GM21515 (cell line): ENCODE measurements around the gene MRPS15.
"Not testable (repeated sequence)": the region's sequence is repeated elsewhere in the genome, so short reads cannot be mapped to it uniquely, and the experiment has no call there.

ENCODE experiments used
- ATAC-seq: cut with Tn5 transposase; IDR thresholded peaks from one replicate; pipeline ENCODE4 v1.9.1; 2021; ENCODE audit not compliant: unreplicated experiment

MRPS15 gene

DNA sequence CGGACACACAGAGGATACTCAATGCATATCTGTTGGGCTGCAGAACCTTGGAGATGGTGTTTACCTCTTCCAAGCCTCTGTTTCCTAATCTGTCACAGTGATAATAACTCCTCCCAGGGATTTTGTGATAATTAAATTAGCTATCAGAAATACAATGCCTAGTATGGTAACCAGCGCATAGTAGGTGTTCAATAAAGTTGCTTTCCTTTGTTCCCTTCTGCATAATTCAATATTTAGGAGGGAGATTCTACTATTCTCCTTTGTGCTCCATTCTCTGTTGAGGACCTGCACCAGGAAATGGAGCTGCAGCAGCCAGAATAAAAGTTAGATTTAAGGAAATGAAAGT lies 21.9 kb upstream of the MRPS15 start:
- ATAC-seq = no peak

DNA sequence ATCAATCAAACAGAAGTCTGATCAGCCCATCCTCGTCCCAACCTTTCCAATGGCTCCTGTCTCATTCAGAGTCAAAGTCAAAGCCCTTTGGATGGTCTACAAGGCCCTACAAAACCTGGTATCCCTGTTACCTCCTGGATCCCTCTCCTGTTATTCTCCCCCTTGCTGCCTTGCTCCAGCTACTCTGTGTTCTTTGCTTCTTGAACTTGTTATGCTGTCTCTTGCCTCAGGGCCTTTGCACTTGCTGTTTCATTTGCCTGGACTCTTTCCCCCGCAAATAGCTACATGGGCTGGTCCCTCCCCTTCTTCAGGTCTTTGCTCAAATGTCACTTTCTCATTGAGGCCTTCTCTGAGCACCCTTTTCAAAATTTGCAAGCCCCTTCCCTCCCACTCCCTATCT lies 19.9 kb upstream of the MRPS15 start:
- no peak for ATAC-seq

DNA sequence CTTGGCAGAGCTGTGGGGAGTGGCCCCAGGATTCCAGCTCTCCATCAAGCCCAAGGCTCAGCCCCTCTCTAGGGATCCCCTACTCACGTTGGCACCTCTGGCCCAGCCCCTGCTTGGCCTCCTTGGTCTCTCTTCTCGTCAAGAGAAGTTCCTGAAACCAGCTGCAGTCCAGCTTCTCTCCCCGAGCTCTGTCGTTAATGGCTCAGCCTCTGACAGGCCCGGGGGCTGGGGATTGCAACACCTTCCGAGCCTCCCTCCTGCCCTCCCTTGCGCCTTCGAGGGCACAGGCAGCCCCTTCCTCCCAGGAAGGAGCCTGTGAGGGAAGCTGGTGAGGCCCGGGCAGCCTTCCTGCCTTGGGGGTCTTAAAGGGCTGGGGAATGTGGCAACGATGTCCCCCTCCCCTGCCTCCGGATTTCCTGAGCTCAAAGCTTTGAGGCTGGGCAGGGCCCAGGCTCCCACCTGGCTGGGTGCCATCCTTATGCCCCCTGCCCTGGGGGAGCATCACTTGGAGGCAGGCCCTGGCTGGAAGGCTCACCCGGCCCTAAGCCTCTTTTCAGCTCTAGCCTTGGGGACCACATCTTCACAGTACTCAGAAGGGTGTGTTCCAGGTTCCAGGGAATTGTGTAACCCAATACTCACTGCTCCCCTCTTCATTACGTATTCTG lies 18.7 kb upstream of the MRPS15 start, which contains the start of gene CSF3R:
Gene CSF3R, minus strand, starts transcription at position 190 of the 665 bp plus-strand sequence. CDS start 3,417 bp downstream, outside the sequence.
- ATAC-seq = no peak

DNA sequence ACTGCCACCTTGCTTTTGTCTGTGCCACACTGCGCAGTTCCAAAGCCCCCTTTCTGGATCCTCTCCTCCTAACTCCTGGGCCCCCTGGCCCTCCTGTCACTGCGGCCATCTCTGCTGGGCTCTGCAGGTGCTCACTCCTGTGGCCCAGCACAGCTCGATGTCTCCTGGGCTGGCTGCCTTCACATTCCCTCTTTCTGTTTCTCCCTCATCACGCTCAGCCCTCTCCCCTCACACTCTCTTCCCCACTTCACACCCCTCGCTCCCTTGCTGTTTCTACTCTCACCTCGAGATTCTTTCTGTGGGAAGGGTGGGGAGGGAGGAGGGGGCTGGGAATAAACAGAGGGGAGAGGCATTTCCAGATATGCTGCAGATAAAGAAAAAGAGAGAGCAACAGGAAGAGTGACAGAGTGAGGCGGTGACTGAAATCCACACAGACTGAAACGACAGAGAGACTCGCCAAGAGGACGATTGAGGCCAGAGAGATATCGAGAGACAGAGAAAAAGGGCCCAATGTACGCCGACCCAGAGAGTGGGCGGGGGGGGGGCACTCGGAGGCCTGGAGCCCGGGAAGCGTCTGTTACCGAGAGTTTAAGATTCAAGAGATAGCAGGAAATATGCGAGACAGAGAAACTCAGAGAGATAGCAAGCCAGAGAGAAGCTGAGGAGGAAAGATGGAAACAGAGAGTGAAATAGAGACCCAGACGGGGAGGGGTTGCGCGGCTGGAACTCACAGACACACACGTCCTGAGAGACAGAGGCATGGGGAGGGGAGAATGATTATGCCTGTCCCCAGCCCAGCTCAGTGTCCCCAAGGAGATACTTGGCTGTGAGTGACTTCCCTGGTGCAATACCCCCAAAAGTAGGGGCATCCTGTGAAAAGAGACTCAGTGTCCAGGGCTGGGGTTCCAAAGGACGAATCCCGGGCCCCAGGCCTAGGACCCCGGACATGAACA lies 17.9 kb upstream of the MRPS15 start:
- ATAC-seq = no peak

DNA sequence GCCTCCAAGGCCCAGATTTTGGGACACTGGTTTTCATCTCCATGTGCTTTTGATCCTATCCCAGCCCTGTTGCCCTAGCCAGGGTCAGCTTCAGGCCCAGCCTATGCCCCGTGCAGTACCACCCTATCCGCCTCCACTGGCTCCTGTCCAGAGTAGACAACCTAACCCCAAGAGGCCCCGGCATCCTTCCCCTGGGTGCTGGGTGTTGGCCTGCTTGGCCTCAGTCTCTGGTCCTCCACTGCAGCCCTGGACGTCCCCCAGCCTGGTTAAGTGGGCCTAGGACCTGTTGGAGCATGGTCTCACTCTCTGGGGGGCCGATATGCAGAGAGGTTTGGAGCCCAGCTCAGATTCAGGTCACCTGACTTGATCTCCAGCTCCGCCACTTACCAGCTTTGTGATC lies 16.9 kb upstream of the MRPS15 start:
- ATAC-seq = no peak

DNA sequence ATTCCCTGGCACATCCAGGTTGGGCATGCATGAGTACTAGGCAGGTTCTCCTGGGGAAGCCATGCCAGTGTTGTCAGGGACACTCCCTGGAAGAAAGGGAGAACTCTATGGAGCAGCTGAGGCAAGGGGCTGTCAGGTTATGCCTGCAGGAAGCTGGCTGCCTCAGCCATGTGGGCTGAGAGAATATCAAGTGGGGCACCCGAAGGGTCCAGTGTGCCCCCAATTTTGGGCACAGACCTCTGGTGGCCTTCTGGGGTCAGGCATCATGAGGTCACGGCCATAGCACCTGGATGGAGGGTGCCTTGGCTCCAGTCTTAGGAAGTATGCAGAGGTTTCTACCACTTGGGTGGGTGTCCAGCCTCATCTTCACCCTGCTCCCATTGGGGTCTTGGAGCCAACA lies 16.0 kb upstream of the MRPS15 start:
- ATAC-seq = no peak

DNA sequence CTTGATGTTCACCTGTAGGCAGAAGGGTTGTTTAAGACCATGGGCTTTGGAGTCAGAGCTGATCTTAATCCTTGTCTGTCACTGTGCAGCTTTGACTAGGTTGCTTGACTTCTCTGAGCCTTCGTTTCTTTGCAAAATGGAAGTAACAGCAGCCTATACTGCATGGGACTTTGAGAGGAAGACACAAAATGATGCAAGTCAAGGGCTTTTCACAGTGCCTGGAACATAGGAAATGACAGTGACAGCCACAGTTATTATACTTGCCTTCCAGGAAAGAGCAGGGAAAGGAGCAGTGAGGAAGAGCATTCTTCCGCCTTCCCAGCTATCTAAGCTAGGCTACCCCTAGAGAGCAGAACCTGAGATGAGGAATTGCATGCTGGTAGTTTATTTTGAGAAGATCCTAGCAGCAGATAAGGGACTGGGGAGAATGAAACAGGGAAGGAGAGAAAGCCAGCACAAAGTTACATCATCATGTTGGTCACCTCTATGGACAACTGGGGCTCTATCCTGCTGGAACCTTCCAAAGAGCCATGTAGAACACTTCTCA lies 15.4 kb upstream of the MRPS15 start:
- ATAC-seq = no peak

DNA sequence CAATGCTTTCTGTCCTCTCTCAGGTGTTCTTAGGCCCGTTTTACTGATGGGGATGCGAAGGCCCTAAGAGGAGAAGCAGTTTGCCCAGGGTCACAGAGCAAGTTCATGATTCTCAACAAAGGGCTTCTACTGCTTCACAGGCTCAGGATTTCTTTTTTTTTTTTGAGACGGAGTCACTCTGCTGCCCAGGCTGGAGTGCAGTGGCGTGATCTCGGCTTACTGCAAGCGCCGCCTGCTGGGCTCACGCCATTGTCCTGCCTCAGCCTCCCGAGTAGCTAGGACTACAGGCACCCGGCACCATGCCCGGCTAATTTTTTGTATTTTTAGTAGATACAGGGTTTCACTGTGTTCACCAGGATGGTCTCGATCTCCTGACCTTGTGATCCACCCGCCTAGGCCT lies 13.4 kb upstream of the MRPS15 start:
- ATAC-seq = not testable (repeated sequence)

DNA sequence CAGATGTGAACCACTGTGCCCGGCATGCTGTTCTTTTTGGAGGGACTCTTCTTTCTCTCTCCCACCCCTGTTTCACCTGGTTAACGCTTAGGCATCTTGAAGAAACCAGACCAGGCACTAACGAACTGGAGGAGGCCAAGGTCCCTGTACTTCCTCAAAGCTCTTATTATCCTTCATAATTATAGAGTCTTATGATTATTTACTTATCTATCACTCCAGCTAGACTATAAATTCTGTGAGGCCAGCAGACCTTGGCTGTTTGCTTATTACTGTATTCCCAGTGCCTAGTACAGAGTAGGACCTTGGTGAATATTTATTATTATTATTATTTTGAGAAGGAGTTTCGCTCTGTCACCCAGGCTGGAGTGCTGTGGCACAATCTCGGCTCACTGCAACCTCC lies 12.8 kb upstream of the MRPS15 start:
- no peak for ATAC-seq

DNA sequence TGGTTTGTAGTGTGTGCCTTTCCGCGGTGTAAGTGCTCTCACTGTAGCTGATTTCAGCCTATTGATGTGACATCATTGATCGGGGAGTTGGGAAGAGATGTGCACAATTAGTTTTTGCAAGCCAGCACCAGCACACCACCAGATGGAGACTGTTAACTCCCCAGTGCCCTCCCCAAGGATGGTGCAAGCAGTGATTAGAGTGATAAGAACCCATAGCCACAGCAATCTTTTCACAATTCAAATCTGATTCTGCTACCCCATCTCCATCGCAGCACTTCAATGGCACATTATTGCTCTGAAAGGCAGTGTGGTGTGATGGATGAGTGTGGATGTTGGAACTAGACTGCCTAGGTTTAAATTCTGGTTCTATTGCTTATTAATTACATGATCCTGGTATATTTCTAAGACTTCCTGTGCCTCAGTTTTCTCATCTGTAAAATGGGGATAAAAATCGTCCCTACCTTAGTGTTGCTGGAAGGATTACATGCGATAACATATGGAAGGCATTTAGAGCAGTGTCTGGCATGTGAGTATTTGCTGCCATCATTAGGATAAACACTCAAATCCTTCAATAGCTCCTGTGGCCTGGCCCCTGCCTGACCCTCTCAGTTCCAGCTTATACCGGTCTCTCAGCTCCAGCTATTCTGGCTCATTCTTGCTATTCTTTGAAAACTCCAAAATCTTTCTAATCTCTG lies 11.9 kb upstream of the MRPS15 start:
- ATAC-seq = no peak

DNA sequence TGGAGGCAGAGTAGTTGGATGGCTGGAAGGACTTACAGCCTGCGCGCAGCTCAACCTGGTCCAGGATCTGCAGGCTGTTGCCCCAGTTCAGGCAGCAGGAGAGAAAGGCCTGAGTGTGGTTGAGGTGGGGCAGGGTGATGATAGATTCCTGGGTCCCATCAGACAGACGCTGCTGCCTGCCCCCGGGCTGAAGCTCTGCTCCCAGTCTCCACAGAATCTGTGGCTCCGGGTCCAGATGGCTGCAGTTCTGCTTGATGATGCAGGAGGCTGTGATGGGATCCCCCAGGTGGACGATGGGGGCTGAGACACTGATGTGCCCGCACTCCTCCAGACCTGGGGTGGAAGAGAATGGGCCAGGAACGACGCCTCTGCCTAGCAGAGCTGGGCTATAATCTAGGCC lies 11.2 kb upstream of the MRPS15 start:
- no peak for ATAC-seq

DNA sequence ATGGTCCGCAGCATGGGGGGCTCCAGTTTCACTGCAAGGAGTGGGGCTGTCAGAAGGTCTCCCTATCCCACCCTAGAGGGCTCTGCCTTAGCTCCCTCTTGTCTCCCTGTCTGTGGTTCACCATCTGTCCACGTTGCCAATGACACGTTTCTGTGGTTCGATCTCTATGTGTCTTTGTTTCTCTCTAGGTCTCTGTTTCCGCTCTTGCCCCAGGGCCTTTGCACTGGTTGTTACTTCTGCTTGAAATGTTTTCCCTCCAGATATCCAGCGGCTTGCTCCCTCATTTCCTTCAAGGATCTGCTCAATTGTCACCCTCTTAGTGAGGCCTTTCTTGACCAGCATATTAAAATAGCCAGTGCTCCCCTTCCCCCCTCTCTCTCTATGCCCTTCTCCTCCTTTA lies 8.5 kb upstream of the MRPS15 start:
- no peak for ATAC-seq

DNA sequence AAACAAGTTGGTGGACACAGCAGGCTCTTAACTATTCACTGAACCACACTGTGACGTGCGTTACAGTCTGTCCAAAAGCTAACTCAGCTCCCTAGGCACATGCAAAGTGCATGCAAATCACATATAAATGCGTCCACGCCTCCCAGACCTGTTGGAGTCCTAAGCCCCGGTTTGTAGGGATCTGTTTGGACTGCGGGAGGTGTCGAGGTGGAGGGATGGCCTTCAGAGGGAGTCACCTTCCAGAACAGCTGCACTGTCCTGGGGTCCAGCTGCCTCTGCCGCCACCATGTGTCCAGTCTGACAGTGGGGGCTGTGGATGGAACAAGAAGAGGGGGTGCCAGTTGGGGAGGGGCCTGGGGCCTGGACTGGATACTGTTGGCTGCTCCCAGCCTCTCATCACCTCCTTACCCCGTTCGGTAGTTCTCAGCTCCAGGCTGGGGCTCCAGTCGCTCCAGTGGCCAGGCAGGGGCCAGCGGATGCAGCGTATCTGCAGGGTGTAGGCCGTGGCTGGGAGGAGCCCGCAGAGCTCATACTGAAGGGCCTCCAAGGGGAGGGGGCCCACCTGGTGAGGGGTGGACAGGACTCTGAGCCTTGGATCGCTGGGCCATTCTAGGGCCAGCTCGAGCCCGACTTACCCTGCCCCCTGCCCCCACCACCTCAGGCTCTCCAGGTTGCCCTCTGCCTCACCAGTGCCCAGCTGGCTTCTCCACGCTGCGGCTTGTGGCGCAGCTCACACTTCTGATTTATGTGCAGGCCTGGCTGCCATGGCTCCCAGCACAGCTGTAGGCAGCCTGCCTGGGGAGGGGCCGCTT lies 7.9 kb upstream of the MRPS15 start:
- ATAC-seq = no peak

DNA sequence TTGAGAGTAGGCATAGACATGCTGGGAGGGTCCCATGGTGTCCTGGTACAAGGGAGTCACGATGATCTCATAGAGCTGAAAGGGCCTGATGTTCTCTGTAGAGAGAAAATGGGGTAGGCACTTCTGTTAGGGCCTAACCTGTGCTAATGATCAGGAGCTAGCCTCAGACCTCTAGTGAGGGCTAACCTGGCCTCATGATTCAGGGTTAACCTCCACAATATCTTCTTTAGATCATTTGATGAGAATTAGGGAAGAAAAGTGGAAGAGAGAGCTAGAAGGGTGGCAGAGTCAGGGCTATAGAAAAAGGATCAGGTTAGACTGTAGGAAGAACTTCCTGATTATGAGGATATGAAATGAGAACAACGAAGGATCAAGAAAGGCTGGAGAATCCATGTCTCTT lies 5.0 kb upstream of the MRPS15 start:
- no peak for ATAC-seq

DNA sequence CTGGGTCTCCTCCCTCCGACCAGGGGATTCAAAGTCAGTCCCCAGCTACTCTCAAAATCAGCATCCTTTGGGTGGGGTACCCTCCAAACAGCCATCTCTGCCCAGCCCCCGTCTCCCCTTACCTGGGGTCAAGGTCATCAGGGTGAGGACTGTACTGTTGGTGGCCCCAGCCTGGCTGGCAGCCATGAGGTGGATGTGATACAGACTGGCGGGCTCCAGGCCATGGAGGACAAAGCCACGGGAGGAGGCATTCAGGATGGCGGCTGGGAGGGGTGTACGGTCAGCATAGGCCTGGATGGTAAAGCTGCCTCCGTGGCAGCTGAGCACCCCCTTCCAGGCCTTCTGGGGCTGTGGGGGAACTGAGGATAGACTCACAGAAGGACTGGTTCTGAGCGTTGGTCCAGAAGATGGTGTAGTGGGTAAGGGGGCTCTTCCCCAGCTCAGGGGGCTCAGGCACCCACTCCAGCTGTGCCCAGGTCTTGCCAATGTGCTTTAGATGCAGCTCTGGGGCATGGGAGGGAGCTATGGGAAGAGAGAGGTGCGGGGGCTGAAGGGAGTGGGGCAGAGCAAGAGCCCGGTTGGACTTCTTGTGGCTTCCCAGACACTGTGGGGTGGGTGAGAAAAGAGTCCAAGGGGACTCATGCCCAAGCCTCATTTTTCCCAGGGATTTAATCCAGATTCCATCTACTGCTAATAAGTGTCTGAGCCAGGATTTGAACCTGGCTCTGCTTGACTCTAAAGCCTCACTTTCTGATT lies 3.7 kb upstream of the MRPS15 start:
- no peak for ATAC-seq

DNA sequence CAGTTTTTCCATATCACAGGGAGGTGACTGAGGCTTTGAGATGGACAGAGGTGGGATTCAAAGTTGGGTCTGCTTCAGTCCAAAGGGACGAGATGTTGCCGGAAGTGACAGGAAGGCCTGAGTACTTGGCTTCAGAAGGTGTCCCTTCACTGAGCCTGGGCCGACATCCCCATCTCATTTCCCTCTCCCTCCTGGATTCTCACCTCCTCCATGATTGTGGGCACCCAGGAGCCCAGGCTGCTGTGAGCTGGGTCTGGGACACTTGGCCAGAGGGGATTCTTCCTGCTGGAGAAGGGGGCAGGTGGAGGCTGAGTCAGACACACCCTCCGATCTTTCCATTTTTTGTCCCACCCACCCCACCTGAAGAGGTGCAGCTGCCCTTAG lies 2.8 kb upstream of the MRPS15 start:
- no peak for ATAC-seq

DNA sequence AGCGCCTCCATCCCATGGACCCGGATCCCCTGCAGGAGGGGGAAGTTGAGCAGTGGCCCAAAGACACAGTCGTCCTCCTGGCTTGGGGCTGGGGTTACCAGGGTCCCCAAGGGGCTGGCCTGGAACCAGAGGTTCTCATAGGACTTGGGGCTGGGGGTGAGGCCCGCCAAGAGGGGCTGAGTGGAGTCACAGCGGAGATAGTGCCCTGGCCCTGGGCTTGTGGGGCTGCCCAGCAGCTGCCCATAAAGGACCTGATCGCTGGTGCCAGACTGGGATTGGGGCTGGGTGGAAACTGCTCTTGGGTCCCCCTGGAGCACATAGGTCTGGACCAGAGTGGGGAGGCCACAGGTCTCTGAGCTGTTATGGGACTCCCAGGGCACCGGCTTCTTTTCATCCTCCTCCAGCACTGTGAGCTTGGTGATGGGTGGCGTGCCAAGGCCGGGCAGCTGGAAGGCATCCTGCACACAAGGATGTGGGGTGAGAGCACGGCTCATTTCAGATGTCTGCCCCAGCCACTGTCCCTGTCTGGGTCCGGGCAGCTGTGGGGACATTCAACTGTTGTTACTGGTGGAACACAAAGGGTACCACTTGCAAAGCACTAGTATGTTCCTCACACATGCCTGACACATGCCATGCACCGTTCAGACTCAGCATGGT lies 2.3 kb upstream of the MRPS15 start:
- no peak for ATAC-seq

DNA sequence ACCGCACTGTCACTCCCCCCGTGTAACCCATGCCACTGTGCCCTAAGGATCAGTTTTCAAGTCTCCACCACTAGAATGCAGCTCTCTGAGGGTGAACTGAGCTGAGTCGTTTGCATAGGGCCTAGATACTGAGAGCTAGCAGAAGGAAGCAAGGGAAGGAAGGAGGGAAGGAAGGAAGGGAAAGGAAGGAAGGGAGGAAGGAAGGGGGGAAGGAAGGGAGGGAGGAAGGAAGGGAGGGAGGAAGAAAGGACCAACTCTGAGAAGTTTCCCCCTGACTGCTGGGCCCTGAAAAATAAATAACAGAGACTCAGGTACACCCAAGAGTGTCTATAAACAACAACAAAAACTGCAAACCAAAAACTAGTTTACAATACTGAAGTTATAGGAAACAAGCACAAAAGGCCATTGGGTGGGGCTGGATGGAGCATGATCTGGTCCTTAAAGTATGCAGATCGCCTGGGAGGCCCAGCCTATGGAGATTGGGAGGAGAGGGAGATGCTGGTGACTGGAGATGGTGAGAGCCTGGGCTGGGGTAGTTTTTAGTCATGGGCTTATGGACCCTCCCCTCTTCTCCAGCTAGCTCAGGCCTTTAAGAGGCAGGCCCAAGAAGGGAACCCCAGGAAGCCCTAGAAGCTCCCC lies 1.7 kb upstream of the MRPS15 start:
- no peak for ATAC-seq
